ENCODE results near the gene CLSTN3.
A peak's percentile ranks its signal among the peaks of the same experiment; 100 is the strongest.

CLSTN3 gene

GRCh38 chr12:7120166-7120565, 10.0 kb upstream of the CLSTN3 start:
- Histone ChIP-seq H3K4me1 (ENCODE audit: control insufficient read depth, insufficient read depth, low read length) (no peaks in the 10 kb centered on the region), H3K4me3 (ENCODE audit: low read length) (no peak overlapping the region), H3K36me3 (ENCODE audit: control insufficient read depth, insufficient read depth, low read length) (no peaks in the 10 kb centered on the region), H3K27ac (ENCODE audit: low read depth, low read length) (no peak overlapping the region), H3K27me3 (ENCODE audit: control insufficient read depth, insufficient read depth, low read length) (no peaks in the 10 kb centered on the region), H3K9ac (ENCODE audit: low read length) (no peak overlapping the region)

- H3K4me3 ChIP-seq (ENCODE audit: low read length) = no peak overlapping the region
- H3K4me1 ChIP-seq (ENCODE audit: control insufficient read depth, insufficient read depth, low read length) = no peaks in the 10 kb centered on the region
- H3K27ac ChIP-seq (ENCODE audit: low read depth, low read length) = no peak overlapping the region
- no peak overlapping the region for H3K9ac ChIP-seq (ENCODE audit: low read length)
- H3K27me3 ChIP-seq (ENCODE audit: control insufficient read depth, insufficient read depth, low read length) = no peaks in the 10 kb centered on the region
- no peaks in the 10 kb centered on the region for H3K36me3 ChIP-seq (ENCODE audit: control insufficient read depth, insufficient read depth, low read length)
Measured at GRCh38 chr12:7121324-7121723, 8.8 kb upstream of the CLSTN3 start.

- Histone ChIP-seq H3K9ac (ENCODE audit: low read length) (no peak overlapping the region), H3K27ac (ENCODE audit: low read depth, low read length) (no peak overlapping the region)
Measured at GRCh38 chr12:7122811-7123769, 7.1 kb upstream of the CLSTN3 start.

GRCh38 chr12:7123806-7124522, 6.2 kb upstream of the CLSTN3 start:
- Histone ChIP-seq H3K4me1 (ENCODE audit: control insufficient read depth, insufficient read depth, low read length) (no peaks in the 10 kb centered on the region), H3K9ac (ENCODE audit: low read length) (no peak overlapping the region), H3K27ac (ENCODE audit: low read depth, low read length) (no peak overlapping the region)

More at GRCh38 chr12:7122811-7123769, 7.1 kb upstream of the CLSTN3 start:
- no peaks in the 10 kb centered on the region for H3K36me3 ChIP-seq (ENCODE audit: control insufficient read depth, insufficient read depth, low read length)
- H3K27me3 ChIP-seq (ENCODE audit: control insufficient read depth, insufficient read depth, low read length) = no peaks in the 10 kb centered on the region
- no peak overlapping the region for H3K4me3 ChIP-seq (ENCODE audit: low read length)
- H3K4me1 ChIP-seq (ENCODE audit: control insufficient read depth, insufficient read depth, low read length) = no peaks in the 10 kb centered on the region

GRCh38 chr12:7125632-7126227, 4.4 kb upstream of the CLSTN3 start:
- no peak overlapping the region for H3K27ac ChIP-seq (ENCODE audit: low read depth, low read length)
- no peaks in the 10 kb centered on the region for H3K27me3 ChIP-seq (ENCODE audit: control insufficient read depth, insufficient read depth, low read length)
- H3K4me3 ChIP-seq (ENCODE audit: low read length) = no peak overlapping the region
- no peak overlapping the region for H3K9ac ChIP-seq (ENCODE audit: low read length)
- H3K36me3 ChIP-seq (ENCODE audit: control insufficient read depth, insufficient read depth, low read length) = no peaks in the 10 kb centered on the region
- peaks cover 6% of the 10 kb centered on the region for H3K4me1 ChIP-seq (ENCODE audit: control insufficient read depth, insufficient read depth, low read length)

More at GRCh38 chr12:7123806-7124522, 6.2 kb upstream of the CLSTN3 start:
- Histone ChIP-seq H3K4me3 (ENCODE audit: low read length) (no peak overlapping the region), H3K27me3 (ENCODE audit: control insufficient read depth, insufficient read depth, low read length) (no peaks in the 10 kb centered on the region), H3K36me3 (ENCODE audit: control insufficient read depth, insufficient read depth, low read length) (no peaks in the 10 kb centered on the region)

GRCh38 chr12:7127916-7128626, 2.1 kb upstream of the CLSTN3 start:
- Histone ChIP-seq H3K27ac (ENCODE audit: low read depth, low read length) (no peak overlapping the region), H3K4me3 (ENCODE audit: low read length) (peak overlapping the region; percentile 3), H3K9ac (ENCODE audit: low read length) (no peak overlapping the region)

GRCh38 chr12:7128681-7129286, 1.4 kb upstream of the CLSTN3 start, which contains the start of gene RBP5:
RBP5 (minus strand) TSS chr12:7128889; CDS start chr12:7128775, 114 bp downstream.
- no peaks in the 10 kb centered on the region for H3K27me3 ChIP-seq (ENCODE audit: control insufficient read depth, insufficient read depth, low read length)
- H3K4me1 ChIP-seq (ENCODE audit: control insufficient read depth, insufficient read depth, low read length) = peaks cover 6% of the 10 kb centered on the region
- no peak within 1 kb of the TSS for H3K27ac ChIP-seq (ENCODE audit: low read depth, low read length)
- H3K9ac ChIP-seq (ENCODE audit: low read length) = peak within 1 kb of the TSS; percentile 28
- no peaks in the 10 kb centered on the region for H3K36me3 ChIP-seq (ENCODE audit: control insufficient read depth, insufficient read depth, low read length)
- peak within 1 kb of the TSS; percentile 78 for H3K4me3 ChIP-seq (ENCODE audit: low read length)

More at GRCh38 chr12:7127916-7128626, 2.1 kb upstream of the CLSTN3 start:
- Histone ChIP-seq H3K36me3 (ENCODE audit: control insufficient read depth, insufficient read depth, low read length) (no peaks in the 10 kb centered on the region), H3K4me1 (ENCODE audit: control insufficient read depth, insufficient read depth, low read length) (peaks cover 6% of the 10 kb centered on the region), H3K27me3 (ENCODE audit: control insufficient read depth, insufficient read depth, low read length) (no peaks in the 10 kb centered on the region)

- peaks cover 6% of the 10 kb centered on the region for H3K4me1 ChIP-seq (ENCODE audit: control insufficient read depth, insufficient read depth, low read length)
- no peaks in the 10 kb centered on the region for H3K27me3 ChIP-seq (ENCODE audit: control insufficient read depth, insufficient read depth, low read length)
- H3K9ac ChIP-seq (ENCODE audit: low read length) = peak overlapping the region; percentile 28
- H3K27ac ChIP-seq (ENCODE audit: low read depth, low read length) = no peak overlapping the region
- no peaks in the 10 kb centered on the region for H3K36me3 ChIP-seq (ENCODE audit: control insufficient read depth, insufficient read depth, low read length)
- H3K4me3 ChIP-seq (ENCODE audit: low read length) = peak overlapping the region; percentile 78
Measured at GRCh38 chr12:7129287-7129871, 792 bp upstream of the CLSTN3 start.

- H3K27me3 ChIP-seq (ENCODE audit: control insufficient read depth, insufficient read depth, low read length) = no peaks in the 10 kb centered on the region
- H3K9ac ChIP-seq (ENCODE audit: low read length) = peak overlapping the region; percentile 82
- H3K4me1 ChIP-seq (ENCODE audit: control insufficient read depth, insufficient read depth, low read length) = peaks cover 6% of the 10 kb centered on the region
- H3K36me3 ChIP-seq (ENCODE audit: control insufficient read depth, insufficient read depth, low read length) = no peaks in the 10 kb centered on the region
- no peak overlapping the region for H3K27ac ChIP-seq (ENCODE audit: low read depth, low read length)
- H3K4me3 ChIP-seq (ENCODE audit: low read length) = peak overlapping the region; percentile 78
Measured at GRCh38 chr12:7130701-7131501, 730 bp downstream of the CLSTN3 start.

- peaks cover 6% of the 10 kb centered on the region for H3K4me1 ChIP-seq (ENCODE audit: control insufficient read depth, insufficient read depth, low read length)
- H3K9ac ChIP-seq (ENCODE audit: low read length) = no peak overlapping the region
- H3K36me3 ChIP-seq (ENCODE audit: control insufficient read depth, insufficient read depth, low read length) = no peaks in the 10 kb centered on the region
- H3K4me3 ChIP-seq (ENCODE audit: low read length) = peak overlapping the region; percentile 78
- H3K27me3 ChIP-seq (ENCODE audit: control insufficient read depth, insufficient read depth, low read length) = no peaks in the 10 kb centered on the region
- no peak overlapping the region for H3K27ac ChIP-seq (ENCODE audit: low read depth, low read length)
Measured at GRCh38 chr12:7131502-7131866, 1.3 kb downstream of the CLSTN3 start.
